ENCODE measurements around the gene MPC2. TPM values are rescaled to one million over a fixed set of nuclear protein-coding genes. Genes with fewer than 3 reads are reported as not detected.

Gene MPC2
- polyA plus RNA-seq (2011; rRNA removed) (50.0 and 70.0 TPM in 2 replicates), polyA minus RNA-seq (2011; rRNA and poly(A)+ RNA removed) (9.6 and 11.8 TPM in 2 replicates)

DNA sequence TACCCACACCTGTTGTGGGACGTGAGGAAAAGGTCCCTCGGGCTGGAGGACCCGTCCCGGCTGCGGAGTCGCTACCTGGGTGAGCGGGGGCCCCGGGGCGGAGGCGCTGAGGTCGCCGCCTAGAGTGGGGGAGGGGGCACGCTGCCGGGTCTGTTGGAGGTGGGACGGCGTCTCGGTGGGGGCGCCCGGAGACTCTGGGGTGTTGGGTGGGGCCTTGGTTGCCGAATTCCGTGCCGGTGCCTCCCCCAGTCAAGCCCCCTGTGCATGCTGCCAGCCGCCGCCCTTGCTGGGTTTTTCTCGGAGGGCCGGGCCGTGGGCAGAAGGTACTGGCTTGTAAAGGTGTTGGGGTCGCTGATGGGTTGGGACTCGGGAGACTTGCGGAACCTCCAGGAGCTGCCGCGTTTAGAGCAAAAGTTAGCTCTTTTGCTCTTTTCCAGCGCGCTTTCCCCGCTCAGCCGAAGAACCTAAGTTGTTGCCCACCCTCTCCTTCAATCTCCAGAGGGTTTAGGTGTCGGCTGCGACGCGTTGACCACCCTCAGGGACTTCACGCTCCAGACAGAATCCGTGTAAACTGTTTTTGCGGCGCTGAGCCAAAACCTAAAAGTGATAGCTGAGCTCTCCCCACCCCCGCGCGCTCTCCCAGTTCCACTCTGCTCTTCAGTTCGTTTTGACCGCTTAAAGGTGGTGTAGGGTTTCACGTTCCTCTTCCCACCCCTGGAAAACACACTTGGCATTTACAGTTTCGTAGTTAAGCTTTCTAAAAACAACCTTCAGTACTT lies at the start of gene MPC2:
Gene MPC2 (minus strand): TSS at position 143 of the 779 bp plus-strand sequence. CDS start 1,231 bp downstream, outside the sequence.
- DNase-seq (ENCODE audit: low read depth, low spot score) = peak; percentile 34
- H3K4me3 ChIP-seq (ENCODE audit: low read depth, low read length) = peak within 1 kb of the TSS; percentile 93
- H3K9me3 ChIP-seq (ENCODE audit: control insufficient read depth, insufficient read depth, low read length) = no peaks in the 10 kb centered on the region; the same call in 1 of the 2 replicates
- H3K27me3 ChIP-seq (ENCODE audit: control insufficient read depth, insufficient read depth, low read length) = no peaks in the 10 kb centered on the region
- TF ChIP-seq CTCF (IDR thresholded peaks at IDR 0.05; ENCODE audit: low read depth, low read length) = no peak
- H3K27ac ChIP-seq (ENCODE audit: low read depth, low read length) = peak within 1 kb of the TSS; percentile 98
- POLR2A ChIA-PET = interaction anchor here (0.6 to 3.2 kb wide), 8 partner anchors 9 to 145 kb away, joined by 3 to 31 read pairs (median 5); partner anchors contain the start of gene ADCY10
- CTCF ChIA-PET = interaction anchor here (0.5 to 2.6 kb wide), 7 partner anchors 19 to 1175 kb away, joined by 3 to 10 read pairs (median 3); no protein-coding TSS in a partner anchor

DNA sequence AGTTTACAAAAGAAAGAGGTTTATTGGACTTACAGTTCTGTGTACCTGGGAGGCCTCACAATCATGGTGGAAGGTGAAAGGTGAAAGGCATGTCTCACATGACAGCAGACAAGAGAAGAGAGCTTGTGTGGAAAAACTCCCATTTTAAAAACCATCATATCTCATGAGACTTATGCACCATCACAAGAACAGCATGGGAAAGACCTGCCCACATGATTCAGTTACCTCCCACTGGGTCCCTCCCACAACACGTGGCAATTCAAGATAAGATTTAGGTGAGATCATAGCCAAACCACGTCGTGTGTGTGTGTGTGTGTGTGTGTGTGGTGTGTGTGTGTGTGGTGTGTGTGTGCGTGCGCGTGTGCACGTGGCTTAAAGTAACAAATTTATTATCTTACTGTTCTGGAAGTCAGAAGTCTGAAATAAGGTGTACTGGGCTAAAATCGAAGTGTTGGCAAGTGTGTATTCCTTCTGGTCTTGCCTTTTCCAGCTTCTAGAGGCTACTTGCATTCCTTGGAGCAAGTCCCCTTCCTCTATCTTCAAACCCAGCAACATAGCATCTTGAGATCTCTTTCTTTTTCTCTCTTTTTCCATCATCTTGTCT lies 48.1 kb upstream of the MPC2 start:
- Histone ChIP-seq H3K27me3 (ENCODE audit: control insufficient read depth, insufficient read depth, low read length) (no peaks in the 10 kb centered on the region), H3K9me3 (ENCODE audit: control insufficient read depth, insufficient read depth, low read length) (no peaks in the 10 kb centered on the region), H3K4me3 (ENCODE audit: low read depth, low read length) (no peak overlapping the region), H3K27ac (ENCODE audit: low read depth, low read length) (no peak overlapping the region)
- ChIA-PET POLR2A (no interaction called here), CTCF (no interaction called here)
- DNase-seq (ENCODE audit: low read depth, low spot score) = no peak
- no peak for TF ChIP-seq CTCF (IDR thresholded peaks at IDR 0.05; ENCODE audit: low read depth, low read length)

DNA sequence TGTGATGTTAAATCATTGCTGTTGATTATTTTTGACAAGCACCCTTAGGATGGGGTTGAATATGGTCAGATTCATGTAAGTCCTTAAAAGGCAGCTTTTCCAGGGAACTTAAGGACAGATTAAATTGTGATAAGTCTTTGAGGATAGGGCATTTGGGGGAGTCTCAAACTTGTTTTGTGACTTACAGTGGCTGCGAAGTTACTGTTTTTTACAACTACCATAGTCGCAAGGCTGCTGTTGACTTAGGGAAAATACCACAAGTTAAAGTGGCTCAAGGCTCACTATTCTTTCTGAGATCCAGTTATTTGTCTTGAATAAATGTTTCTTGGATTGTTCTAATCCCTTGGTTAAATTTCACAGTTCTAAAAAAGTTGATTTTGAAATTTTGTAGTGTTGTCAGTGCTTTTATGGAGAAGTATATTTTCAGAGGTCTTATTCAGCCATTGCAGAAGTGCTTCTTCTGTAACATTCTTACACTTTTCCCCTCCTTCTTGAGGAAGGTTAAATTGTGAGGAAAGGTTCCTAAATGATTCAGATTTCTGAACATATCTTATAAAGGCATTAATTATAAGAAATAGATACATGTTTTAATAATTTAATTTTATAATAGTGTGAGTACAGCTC lies 47.0 kb upstream of the MPC2 start:
- TF ChIP-seq CTCF (IDR thresholded peaks at IDR 0.05; ENCODE audit: low read depth, low read length) = no peak
- no peak for DNase-seq (ENCODE audit: low read depth, low spot score)
- H3K4me3 ChIP-seq (ENCODE audit: low read depth, low read length) = no peak overlapping the region
- H3K27me3 ChIP-seq (ENCODE audit: control insufficient read depth, insufficient read depth, low read length) = no peaks in the 10 kb centered on the region
- H3K9me3 ChIP-seq (ENCODE audit: control insufficient read depth, insufficient read depth, low read length) = no peaks in the 10 kb centered on the region
- ChIA-PET CTCF (interaction anchor here (0.8 kb wide), 1 partner anchor 8 kb away, joined by 3 read pairs; no protein-coding TSS in a partner anchor), POLR2A (no interaction called here)
- H3K27ac ChIP-seq (ENCODE audit: low read depth, low read length) = no peak overlapping the region

- Histone ChIP-seq H3K27me3 (ENCODE audit: control insufficient read depth, insufficient read depth, low read length) (no peaks in the 10 kb centered on the region), H3K27ac (ENCODE audit: low read depth, low read length) (no peak overlapping the region), H3K9me3 (ENCODE audit: control insufficient read depth, insufficient read depth, low read length) (no peaks in the 10 kb centered on the region), H3K4me3 (ENCODE audit: low read depth, low read length) (no peak overlapping the region)
- DNase-seq (ENCODE audit: low read depth, low spot score) = no peak
- no peak for TF ChIP-seq CTCF (IDR thresholded peaks at IDR 0.05; ENCODE audit: low read depth, low read length)
- ChIA-PET CTCF (no interaction called here), POLR2A (no interaction called here)
These were observed 45.1 kb upstream of the MPC2 start for GRCh38 chr1:167981933-167982332.
